T-helper 22 cell (primary cell): ENCODE data around the gene LRRD1.
A peak's percentile ranks its signal among the peaks of the same experiment; 100 is the strongest.
"Not testable (repeated sequence)": the region's sequence is repeated elsewhere in the genome, so short reads cannot be mapped to it uniquely, and the experiment has no call there.

Source experiments
- DNase-seq: peaks from one replicate; pipeline ENCODE4 v3.0.0-alpha.2; 2020; ENCODE audit warnings: low read depth

The LRRD1 gene

GRCh38 chr7:92141161-92141560 is 37.8 kb downstream of the LRRD1 start:
- no peak for DNase-seq

- DNase-seq, result no peak
Measured at GRCh38 chr7:92137557-92137956, 41.4 kb downstream of the LRRD1 start.

GRCh38 chr7:92135052-92135889 is 43.7 kb downstream of the LRRD1 start:
- DNase-seq, result no peak

GRCh38 chr7:92134271-92135051 is 44.5 kb downstream of the LRRD1 start, which contains the start of gene CYP51A1:
CYP51A1 (minus strand) TSS chr7:92134477; CDS start chr7:92134364, 113 bp downstream.
- DNase-seq, result peak; percentile 86

- peak; percentile 45 for DNase-seq
Measured at GRCh38 chr7:92133737-92134270, 45.1 kb downstream of the LRRD1 start.

GRCh38 chr7:92133133-92133736 is 45.7 kb downstream of the LRRD1 start:
- no peak for DNase-seq

- DNase-seq, result no peak
Measured at GRCh38 chr7:92131764-92132330, 47.1 kb downstream of the LRRD1 start.

GRCh38 chr7:92131093-92131492 is 47.8 kb downstream of the LRRD1 start:
- DNase-seq, result no peak

GRCh38 chr7:92121681-92122080 is 57.3 kb downstream of the LRRD1 start:
- no peak for DNase-seq

- DNase-seq, result no peak
Measured at GRCh38 chr7:92119213-92119759, 59.7 kb downstream of the LRRD1 start.

- no peak for DNase-seq
Measured at GRCh38 chr7:92116949-92117348, 62.0 kb downstream of the LRRD1 start.

- no peak for DNase-seq
Measured at GRCh38 chr7:92115821-92116220, 63.1 kb downstream of the LRRD1 start.

GRCh38 chr7:92110857-92111256 is 68.1 kb downstream of the LRRD1 start:
- DNase-seq, result no peak

- DNase-seq, result no peak
Measured at GRCh38 chr7:92108821-92109220, 70.1 kb downstream of the LRRD1 start.

- DNase-seq, result not testable (repeated sequence)
Measured at GRCh38 chr7:92102862-92103261, 76.1 kb downstream of the LRRD1 start.

GRCh38 chr7:92100534-92100933 is 78.4 kb downstream of the LRRD1 start:
- DNase-seq, result no peak

GRCh38 chr7:92095380-92095779 is 83.6 kb downstream of the LRRD1 start:
- DNase-seq, result no peak
